Erythroblast (primary cell): ENCODE data around the gene NFIB.

ENCODE experiments used
- GATA1 ChIP-seq: IDR thresholded peaks from 2 replicates; pipeline ENCODE4 v1.6.1; 2011; ENCODE audit warnings: low read depth, mild to moderate bottlenecking, control low read depth, low read length, moderate library complexity
- POLR2A ChIP-seq: IDR thresholded peaks from 2 replicates; pipeline ENCODE4 v1.6.1; 2011; ENCODE audit warnings: mild to moderate bottlenecking, low read length

- no peak for TF ChIP-seq POLR2A
- TF ChIP-seq GATA1, result no peak
Measured at GRCh38 chr9:14175778-14176177, 138.2 kb downstream of the NFIB start.
